HG02884 (cell line): Measurements from ENCODE around the gene SGCG.
"Not testable (repeated sequence)": the region's sequence is repeated elsewhere in the genome, so short reads cannot be mapped to it uniquely, and the experiment has no call there.

Experiments used
- ATAC-seq: cut with Tn5 transposase; IDR thresholded peaks from one replicate; pipeline ENCODE4 v1.9.1; 2021; ENCODE audit warnings: mild to moderate bottlenecking, moderate library complexity; ENCODE audit not compliant: unreplicated experiment

Gene SGCG, protein sequence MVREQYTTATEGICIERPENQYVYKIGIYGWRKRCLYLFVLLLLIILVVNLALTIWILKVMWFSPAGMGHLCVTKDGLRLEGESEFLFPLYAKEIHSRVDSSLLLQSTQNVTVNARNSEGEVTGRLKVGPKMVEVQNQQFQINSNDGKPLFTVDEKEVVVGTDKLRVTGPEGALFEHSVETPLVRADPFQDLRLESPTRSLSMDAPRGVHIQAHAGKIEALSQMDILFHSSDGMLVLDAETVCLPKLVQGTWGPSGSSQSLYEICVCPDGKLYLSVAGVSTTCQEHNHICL

DNA sequence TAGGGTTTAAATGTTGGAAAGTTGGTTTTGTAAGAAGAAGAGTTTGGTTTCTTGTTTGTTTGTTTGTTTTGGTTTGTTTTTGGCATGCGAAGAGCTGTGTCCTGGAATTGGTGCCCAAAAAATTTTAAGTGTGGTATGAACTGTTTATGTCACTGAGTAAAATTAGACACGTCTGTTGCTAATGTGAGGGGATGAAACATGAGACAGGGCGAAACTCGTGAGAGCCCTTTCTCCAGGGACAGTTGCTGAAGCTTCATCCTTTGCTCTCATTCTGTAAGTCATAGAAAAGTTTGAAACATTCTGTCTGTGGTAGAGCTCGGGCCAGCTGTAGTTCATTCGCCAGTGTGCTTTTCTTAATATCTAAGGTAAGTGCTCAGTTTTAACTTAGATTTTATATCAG, at the start of gene SGCG:
Gene SGCG, plus strand, starts transcription at position 269 of the 400 bp plus-strand sequence. CDS start 22,716 bp downstream, outside the sequence.
- ATAC-seq = no peak

GRCh38 chr13:23134542-23134941, 46.2 kb upstream of the SGCG start:
- no peak for ATAC-seq

GRCh38 chr13:23140492-23140891, 40.3 kb upstream of the SGCG start:
- ATAC-seq = no peak

- no peak for ATAC-seq
Observed at GRCh38 chr13:23141964-23142363, 38.8 kb upstream of the SGCG start.

GRCh38 chr13:23142607-23143006, 38.2 kb upstream of the SGCG start:
- ATAC-seq = not testable (repeated sequence)

GRCh38 chr13:23144431-23144830, 36.3 kb upstream of the SGCG start:
- no peak for ATAC-seq

- no peak for ATAC-seq
Observed at GRCh38 chr13:23146006-23146405, 34.8 kb upstream of the SGCG start.

- no peak for ATAC-seq
Observed at GRCh38 chr13:23146811-23147625, 33.8 kb upstream of the SGCG start.

GRCh38 chr13:23147827-23148226, 33.0 kb upstream of the SGCG start:
- no peak for ATAC-seq

DNA sequence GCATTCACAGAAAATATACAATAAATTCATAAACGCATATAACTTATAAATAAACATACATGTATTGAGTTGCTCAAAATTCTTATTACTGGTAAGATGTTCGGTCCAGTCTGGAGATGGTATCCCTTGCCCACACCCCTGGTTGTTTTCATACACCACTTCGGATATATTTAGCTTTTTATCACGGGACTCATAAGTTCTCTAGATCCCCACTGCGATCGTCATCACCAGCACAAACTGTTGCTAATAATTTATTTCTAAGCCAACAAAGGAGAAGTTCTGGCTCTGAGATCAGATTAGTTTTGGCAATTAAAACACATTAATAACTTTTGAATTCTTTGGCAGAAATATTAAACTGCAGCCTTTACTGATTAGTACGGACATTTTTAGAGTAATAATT, 23.0 kb upstream of the SGCG start:
- no peak for ATAC-seq

DNA sequence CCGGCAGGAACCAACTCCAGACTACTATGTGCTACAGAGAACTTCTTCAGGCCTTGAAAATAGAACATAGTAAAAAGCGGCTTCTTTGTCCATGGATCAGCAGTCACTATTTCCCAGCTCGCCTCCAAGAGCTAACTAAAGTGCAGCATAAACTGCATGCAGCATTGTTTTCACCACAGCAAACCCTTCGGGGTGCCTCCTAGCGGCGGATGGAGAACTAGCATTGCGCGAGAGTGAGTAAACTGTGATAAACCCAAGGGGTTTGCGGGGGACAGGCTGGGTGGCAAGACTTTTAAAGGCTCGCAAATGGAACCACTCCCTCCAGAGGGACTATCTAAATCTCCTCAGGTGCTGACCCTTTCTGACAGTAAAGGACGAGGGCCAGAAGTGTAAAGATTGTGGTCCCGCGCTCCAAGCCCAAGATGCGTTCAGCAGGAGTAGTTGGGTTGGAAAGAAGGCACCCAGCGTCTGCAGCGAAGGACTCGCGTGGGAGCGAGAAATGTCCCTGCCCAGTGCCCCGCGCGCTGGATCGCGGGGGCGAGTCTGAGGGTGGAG, 21.5 kb upstream of the SGCG start:
- ATAC-seq = no peak

GRCh38 chr13:23159760-23160637, 20.8 kb upstream of the SGCG start:
- no peak for ATAC-seq

- no peak for ATAC-seq
Observed at GRCh38 chr13:23160638-23161480, 19.9 kb upstream of the SGCG start.

- no peak for ATAC-seq
Observed at GRCh38 chr13:23161481-23161825, 19.3 kb upstream of the SGCG start.

GRCh38 chr13:23175920-23176319, 4.9 kb upstream of the SGCG start:
- no peak for ATAC-seq

DNA sequence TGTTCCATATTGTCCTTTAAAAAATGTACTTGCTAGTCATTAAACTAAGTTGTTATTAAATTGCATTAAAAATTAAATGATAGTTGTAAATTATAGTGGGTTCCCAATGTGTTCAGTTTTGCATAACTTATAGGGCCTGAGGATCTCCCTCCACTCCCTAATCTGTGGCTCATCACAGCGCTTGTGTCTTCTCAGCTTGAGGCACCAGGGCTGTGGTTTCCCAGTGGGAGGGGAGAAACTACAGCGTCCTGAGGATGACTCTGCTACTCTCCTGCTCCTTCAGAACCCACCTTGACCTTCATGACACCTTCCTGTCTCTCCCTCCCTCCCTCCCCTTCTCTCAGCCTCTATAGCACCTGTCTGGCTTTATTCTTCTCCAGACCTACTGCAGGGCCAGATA, 1.4 kb downstream of the SGCG start:
- no peak for ATAC-seq

DNA sequence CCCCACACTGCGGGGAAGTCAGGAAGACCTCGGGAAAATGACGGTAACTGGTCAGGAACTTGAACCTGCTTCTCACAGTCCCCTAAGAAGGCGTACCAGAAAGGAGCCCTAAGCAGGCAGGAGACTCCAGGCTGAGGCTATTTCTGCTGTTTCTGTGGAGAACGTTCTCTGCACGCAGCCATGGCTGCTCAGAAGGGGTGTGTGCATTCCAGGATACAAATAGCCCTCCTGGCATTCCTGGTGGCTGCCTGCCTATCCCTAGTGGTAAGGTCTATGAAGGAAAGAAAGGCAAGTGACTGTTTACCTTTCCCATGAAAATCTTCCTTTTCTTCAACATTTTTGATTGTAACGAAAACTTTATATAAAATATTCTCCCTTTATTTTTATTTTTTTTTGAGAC, 2.5 kb downstream of the SGCG start:
- ATAC-seq = no peak

DNA sequence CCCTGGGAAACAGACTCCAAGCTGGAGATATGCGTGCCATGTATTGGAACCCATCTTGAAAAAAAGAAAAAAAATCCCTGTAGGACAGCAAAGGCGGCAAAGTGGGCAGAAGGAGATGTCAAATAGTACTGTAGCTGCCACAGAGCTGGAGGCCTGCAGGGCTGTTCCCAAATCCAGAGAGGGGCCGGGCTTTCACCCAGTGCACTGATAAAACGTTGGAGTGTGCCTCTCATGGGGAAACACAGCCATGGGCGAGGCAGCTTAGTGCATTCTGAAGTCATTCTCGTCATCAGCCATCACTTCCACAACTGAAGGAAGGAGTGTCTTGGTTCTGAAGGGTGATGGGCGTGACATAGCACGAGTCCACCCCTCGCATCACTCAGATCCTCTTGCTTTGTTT, 4.8 kb downstream of the SGCG start:
- ATAC-seq = no peak

DNA sequence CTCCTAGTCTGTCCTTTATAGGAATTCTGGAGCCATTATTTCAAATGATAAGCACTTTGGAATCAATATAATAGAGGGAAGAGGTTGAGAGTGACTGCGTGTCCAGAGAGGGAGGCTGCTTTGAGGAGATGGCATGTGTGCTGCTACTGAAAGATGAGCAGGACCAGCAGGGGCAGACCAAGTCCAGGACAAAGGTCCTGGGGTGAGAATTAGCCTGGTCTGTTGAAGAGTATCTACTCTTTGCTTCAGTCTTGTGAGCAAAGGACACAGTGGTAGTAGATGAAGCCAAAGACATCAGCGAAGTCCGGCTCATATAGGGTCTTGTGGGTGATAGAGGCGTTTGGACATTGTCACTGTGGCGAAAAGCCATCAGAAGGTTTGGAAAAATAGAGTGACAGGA, 21.1 kb downstream of the SGCG start:
- ATAC-seq = no peak

DNA sequence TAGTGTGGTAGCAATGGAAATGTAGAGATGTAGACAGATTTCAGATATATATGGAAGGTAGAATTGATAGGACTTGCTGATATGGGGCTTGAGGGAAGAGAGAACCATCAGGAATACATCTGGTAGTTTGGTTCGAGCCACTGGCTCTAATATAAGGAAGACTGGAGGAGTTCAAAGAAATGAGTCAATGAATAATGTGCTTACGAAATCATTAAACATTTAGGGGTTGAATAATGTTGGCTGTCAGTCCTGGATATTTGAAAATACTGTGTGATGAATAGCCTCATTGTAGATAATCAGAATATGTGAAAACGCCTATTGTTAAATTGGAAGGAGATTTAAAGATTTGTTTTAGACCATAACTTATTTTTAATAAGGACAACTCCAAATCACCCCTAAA, 21.6 kb downstream of the SGCG start:
- ATAC-seq = no peak
